Glutamatergic neuron (in vitro differentiated cells): ENCODE data around the gene GLT1D1. TPM values are rescaled to one million over a fixed set of nuclear protein-coding genes. Genes with fewer than 3 reads are reported as not detected.

Experiments used
- DNase-seq: peaks from one replicate; pipeline ENCODE4 v3.0.0; 2022
- H3K27ac Mint-ChIP-seq: one replicate; pipeline ENCODE4 v1.8.0; 2020; ENCODE audit warnings: mild to moderate bottlenecking, mixed read lengths, inconsistent platforms; ENCODE audit not compliant: unreplicated experiment
- H3K27me3 Mint-ChIP-seq: one replicate; pipeline ENCODE4 v1.8.0; 2020; ENCODE audit warnings: mild to moderate bottlenecking, moderate library complexity, mixed read lengths, inconsistent platforms; ENCODE audit not compliant: unreplicated experiment
- H3K36me3 Mint-ChIP-seq: one replicate; pipeline ENCODE4 v1.8.0; 2020; ENCODE audit warnings: mild to moderate bottlenecking, mixed read lengths, inconsistent platforms; ENCODE audit not compliant: unreplicated experiment
- H3K4me1 Mint-ChIP-seq: one replicate; pipeline ENCODE4 v1.8.0; 2020; ENCODE audit warnings: mild to moderate bottlenecking, low read depth, mixed read lengths, inconsistent platforms; ENCODE audit not compliant: unreplicated experiment
- H3K4me3 Mint-ChIP-seq: one replicate; pipeline ENCODE4 v1.8.0; 2020; ENCODE audit warnings: mild to moderate bottlenecking, mixed read lengths, inconsistent platforms; ENCODE audit not compliant: unreplicated experiment
- H3K9me3 Mint-ChIP-seq: one replicate; pipeline ENCODE4 v1.8.0; 2020; ENCODE audit warnings: mild to moderate bottlenecking, moderate library complexity, mixed read lengths, inconsistent platforms; ENCODE audit not compliant: unreplicated experiment
- CTCF ChIP-seq: fragments of 200-600 bp; sonication (generic); IDR thresholded peaks from one replicate; pipeline ENCODE4 v1.5.0; 2021; ENCODE audit not compliant: partially characterized antibody, unreplicated experiment
- total RNA-seq: library from RNA; stranded (reverse); fragmentation: NEBNext Ultra II Directional; extraction: Animal tissue kit (Norgen Biotek cat#: 25700); gene quantifications from one replicate; pipeline ENCODE4 v1.2.1, GENCODE V29; 2021; ENCODE audit not compliant: unreplicated experiment

The GLT1D1 gene
- total RNA-seq, 1 donor from 2014 or later, result 4.4 TPM

GRCh38 chr12:128861226-128862016, 8.1 kb downstream of the GLT1D1 start:
- no peak for DNase-seq
- peaks cover 6% of the 10 kb centered on the region for H3K36me3 Mint-ChIP-seq
- H3K27ac Mint-ChIP-seq, result no peak overlapping the region
- TF ChIP-seq CTCF, result no peak
- peaks cover 4% of the 10 kb centered on the region for H3K27me3 Mint-ChIP-seq
- no peaks in the 10 kb centered on the region for H3K4me1 Mint-ChIP-seq
- peaks cover 11% of the 10 kb centered on the region for H3K9me3 Mint-ChIP-seq
- no peak overlapping the region for H3K4me3 Mint-ChIP-seq

DNA sequence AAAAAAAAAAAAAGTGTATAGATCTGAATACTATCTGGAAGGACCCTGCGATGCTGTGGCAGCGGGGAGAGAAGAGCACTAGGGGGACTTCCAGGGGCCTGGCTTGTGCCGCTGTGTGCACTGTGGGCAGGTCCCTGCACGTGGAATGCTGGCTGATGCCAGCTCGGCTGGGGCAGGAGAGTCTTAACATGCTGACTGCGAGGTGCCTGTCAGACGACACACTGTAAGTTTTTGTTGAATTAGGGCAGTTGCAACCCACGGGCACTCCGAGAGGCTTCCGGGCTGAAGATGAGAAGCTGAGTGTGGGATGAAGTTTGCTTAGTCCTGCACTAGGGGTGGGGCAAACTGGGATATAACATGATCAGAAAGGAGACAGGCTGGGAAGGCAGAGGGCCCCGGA, 10.7 kb downstream of the GLT1D1 start:
- no peak overlapping the region for H3K4me3 Mint-ChIP-seq
- no peak for DNase-seq
- TF ChIP-seq CTCF, result no peak
- H3K4me1 Mint-ChIP-seq, result no peaks in the 10 kb centered on the region
- H3K27me3 Mint-ChIP-seq, result peaks cover 4% of the 10 kb centered on the region
- H3K36me3 Mint-ChIP-seq, result peaks cover 6% of the 10 kb centered on the region
- H3K27ac Mint-ChIP-seq, result no peak overlapping the region
- H3K9me3 Mint-ChIP-seq, result peaks cover 7% of the 10 kb centered on the region

- peaks cover 6% of the 10 kb centered on the region for H3K36me3 Mint-ChIP-seq
- H3K4me3 Mint-ChIP-seq, result no peak overlapping the region
- no peaks in the 10 kb centered on the region for H3K4me1 Mint-ChIP-seq
- H3K27ac Mint-ChIP-seq, result no peak overlapping the region
- H3K9me3 Mint-ChIP-seq, result peaks cover 7% of the 10 kb centered on the region
- peaks cover 4% of the 10 kb centered on the region for H3K27me3 Mint-ChIP-seq
- no peak for TF ChIP-seq CTCF
- DNase-seq, result no peak
Observed at GRCh38 chr12:128864516-128865186, 11.4 kb downstream of the GLT1D1 start.

- H3K9me3 Mint-ChIP-seq, result peaks cover 6% of the 10 kb centered on the region
- DNase-seq, result no peak
- no peaks in the 10 kb centered on the region for H3K4me1 Mint-ChIP-seq
- H3K4me3 Mint-ChIP-seq, result no peak overlapping the region
- H3K27me3 Mint-ChIP-seq, result peaks cover 4% of the 10 kb centered on the region
- H3K27ac Mint-ChIP-seq, result no peak overlapping the region
- TF ChIP-seq CTCF, result no peak
- no peaks in the 10 kb centered on the region for H3K36me3 Mint-ChIP-seq
Observed at GRCh38 chr12:128867466-128867865, 14.2 kb downstream of the GLT1D1 start.

- peaks cover 3% of the 10 kb centered on the region for H3K27me3 Mint-ChIP-seq
- DNase-seq, result no peak
- no peak overlapping the region for H3K4me3 Mint-ChIP-seq
- H3K36me3 Mint-ChIP-seq, result peaks cover 13% of the 10 kb centered on the region
- no peak overlapping the region for H3K27ac Mint-ChIP-seq
- H3K4me1 Mint-ChIP-seq, result no peaks in the 10 kb centered on the region
- TF ChIP-seq CTCF, result no peak
- peaks cover 8% of the 10 kb centered on the region for H3K9me3 Mint-ChIP-seq
Observed at GRCh38 chr12:128871516-128871892, 18.2 kb downstream of the GLT1D1 start.
